Fibroblast of the conjunctiva (primary cell): Measurements from ENCODE around the gene C1QTNF6.

Experiments
- DNase-seq: peaks from one replicate; pipeline ENCODE4 v3.0.0-alpha.2; 2010; ENCODE audit warnings: low read depth

The C1QTNF6 gene

GRCh38 chr22:37162221-37163095 lies 25.6 kb downstream of the C1QTNF6 start:
- no peak for DNase-seq

GRCh38 chr22:37161443-37161842 lies 26.6 kb downstream of the C1QTNF6 start:
- no peak for DNase-seq

DNA sequence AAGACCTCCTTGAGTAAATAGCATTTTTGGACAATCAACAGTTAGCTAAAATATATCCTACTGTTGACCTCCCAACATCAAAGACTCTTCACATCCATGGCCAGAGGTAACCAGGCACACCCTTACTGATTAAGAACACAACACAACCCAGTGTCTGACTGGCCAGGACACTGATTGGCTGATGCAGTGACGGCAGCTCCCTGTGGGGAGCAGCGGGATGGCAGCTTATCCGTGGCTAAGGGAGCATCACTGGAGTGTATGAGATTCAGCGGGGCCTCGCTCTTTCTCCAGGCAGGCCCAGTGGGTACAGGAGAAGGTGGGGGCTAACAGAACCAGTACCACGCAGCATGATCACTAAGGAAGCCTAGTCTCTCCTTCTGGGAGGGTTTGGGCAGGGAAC lies 28.0 kb downstream of the C1QTNF6 start:
- no peak for DNase-seq

DNA sequence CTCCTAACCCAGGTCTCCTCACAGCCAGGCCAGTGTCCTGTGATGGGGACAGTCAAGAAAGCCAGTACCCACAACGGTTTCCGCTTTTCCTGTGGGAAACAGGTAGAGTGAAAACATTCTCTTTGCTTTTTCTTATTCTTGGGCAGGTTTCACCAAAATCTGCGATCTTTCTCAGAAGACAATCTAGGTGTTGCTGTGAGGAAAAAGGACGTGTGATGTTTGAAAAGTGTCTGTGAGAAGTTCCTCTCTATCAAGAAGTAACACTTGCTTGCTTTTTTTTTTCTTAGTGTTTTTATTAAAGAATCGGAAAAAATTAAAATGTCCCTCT lies 29.1 kb downstream of the C1QTNF6 start:
- DNase-seq, result no peak

DNA sequence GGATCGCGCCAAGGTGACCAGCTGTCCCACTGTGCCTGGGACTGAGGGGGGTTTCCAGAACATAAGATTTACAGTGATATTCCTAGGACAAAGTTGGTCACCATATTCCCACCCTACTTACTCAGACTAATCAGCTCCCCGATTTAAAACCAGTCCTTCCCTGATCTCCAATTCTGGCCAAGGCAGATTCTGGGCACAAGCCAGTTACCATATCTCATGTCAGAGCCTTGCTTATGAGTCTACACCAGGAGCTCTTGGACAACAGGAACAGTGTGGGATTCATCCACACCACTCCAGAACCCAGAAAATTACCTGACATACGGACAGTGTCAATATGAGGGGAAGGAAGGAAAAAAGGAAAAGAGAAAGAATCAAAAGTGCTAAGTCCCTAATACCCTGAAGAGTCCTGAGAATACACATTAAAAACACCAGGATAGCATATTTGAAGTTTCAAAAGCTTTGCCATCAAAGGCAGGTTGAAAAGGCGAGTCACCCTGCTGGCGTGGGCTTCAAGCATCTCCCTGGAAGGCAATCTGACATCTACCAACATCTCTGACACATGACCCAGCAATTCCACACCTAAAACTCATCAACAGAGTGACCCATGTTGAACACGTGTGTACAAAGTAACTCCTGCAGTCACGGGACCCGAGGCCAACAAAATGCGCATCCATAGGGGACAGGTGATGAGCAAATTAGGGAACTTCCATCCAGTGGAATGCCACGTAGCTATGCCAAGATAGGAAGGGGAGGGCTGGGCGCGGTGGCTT lies 30.3 kb downstream of the C1QTNF6 start:
- DNase-seq, result no peak

DNA sequence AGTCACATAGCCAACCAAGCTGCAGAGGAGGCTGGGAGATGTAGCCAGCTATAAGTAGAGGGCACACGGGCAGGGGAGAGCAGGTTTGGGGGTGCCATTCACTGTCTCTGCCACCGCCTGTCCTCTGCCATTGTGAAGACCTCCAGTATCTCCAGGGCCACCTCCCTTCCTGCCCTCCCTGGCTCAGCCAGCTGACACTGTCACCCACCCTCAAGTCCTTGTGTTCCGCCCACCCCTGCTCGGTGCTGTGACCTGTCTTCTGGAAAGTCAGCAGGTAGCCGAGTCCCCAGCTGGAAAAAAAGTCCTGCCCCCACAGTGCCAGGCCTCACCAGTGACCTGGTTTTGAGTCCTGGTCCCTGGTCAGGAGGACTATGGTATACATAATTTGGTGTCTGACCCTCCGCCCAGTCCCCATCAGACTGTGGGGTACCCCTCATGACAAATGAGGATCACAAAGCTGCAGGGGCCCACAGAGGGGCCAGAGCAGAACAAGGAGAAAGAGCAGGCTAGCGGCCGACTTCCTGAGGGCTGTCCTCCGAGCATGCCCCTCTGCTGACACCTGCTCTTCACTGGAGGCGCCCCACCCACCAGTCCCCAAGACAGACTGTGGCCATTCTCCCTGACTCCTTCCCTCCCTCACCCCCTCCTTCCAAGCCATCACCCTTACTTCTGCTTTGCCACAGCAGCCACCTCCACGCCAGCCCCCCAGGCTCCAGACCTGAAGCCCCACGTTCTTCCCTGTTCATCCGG lies 31.2 kb downstream of the C1QTNF6 start:
- no peak for DNase-seq

- DNase-seq, result no peak
Measured at GRCh38 chr22:37155971-37156370, 32.1 kb downstream of the C1QTNF6 start.

DNA sequence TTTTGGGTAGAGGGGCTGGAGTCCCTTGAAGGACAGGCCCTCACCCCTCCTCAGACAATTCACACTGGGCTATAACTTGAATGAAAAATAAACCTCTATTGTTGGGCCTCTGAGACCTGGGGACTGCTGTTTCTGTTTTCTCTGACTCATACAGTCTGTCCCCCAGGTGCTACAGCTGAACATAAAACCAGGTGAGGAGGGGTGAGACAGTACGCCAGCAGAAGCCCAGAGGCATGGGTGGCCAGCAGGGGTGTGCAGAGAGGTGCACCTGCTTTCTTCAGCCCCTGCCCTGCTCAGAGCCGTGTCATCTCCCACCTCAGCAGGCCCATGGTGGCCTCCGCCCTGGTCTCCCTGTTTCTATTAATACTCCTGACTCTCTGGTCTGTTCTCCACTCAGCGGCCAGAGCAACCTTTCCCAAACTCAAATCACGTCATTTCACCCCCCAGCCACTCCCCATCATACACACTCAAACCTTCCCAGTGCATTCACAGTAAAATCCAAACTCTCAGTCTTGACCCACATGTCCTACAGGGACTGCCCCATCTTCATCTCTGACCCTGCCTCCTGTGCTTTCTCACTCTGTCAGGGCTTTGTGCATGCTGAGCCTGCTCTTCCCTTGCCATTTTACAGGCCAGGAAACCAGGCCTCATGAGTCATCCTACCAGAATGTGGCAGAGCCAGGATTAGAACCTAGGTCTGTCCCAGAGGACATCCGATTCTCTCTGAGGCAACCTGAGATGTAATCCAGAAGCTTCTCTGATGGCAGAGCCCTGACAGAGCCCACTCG lies 32.9 kb downstream of the C1QTNF6 start:
- DNase-seq, result no peak

DNA sequence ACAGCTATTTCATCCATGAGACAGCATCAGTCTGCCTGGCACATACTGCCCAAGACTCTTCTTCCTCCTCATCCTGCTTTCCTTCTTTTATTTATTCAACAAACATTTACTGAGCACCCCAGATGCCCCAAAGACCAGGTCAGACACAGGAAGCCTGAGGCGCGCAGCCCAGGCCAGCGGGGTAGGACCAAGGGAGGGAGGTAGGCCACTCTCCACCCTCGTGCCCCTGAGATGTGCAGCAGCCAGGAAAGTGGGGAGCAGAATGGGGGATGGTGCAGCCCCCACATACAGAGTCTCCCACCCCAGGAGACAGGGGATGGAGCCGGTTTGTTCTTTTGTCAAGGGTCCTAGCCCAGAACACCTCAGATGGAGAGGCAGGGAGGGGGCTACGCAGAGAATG lies 34.1 kb downstream of the C1QTNF6 start:
- no peak for DNase-seq

GRCh38 chr22:37151401-37151800 lies 36.6 kb downstream of the C1QTNF6 start:
- no peak for DNase-seq

- DNase-seq, result no peak
Measured at GRCh38 chr22:37150701-37151100, 37.3 kb downstream of the C1QTNF6 start.

GRCh38 chr22:37148742-37149665 lies 39.0 kb downstream of the C1QTNF6 start:
- no peak for DNase-seq

DNA sequence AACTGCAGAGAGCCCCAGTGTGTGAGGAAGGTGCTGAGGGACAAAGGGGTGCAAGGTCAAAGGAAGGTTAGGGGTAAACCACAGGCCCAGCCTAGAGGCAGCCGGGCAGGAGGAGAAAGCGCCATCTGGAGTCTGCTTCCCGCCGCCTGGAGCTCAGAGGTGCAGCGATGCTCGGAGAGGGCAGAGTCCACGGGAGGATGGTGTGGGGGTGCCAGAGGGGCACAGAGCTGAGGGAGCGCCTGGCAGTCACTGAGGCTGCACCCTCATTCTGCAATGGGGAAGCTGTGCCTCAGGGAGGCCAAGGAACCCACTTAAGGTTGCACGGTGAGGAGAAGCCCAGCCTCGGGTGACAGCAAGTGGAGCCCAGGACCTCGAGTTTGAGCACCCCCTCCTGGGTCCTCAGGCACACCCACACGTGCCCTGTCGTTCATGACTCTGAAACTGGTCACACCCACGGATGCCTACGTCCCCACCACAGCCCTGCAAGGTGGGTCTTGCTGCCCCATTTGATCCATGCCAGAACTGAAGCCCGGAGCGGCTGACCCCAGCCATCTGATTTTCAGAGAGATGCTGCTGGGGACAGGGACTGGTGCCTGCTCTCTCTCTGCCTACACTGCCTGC lies 39.9 kb downstream of the C1QTNF6 start:
- DNase-seq, result no peak

- no peak for DNase-seq
Measured at GRCh38 chr22:37147186-37147990, 40.7 kb downstream of the C1QTNF6 start.

DNA sequence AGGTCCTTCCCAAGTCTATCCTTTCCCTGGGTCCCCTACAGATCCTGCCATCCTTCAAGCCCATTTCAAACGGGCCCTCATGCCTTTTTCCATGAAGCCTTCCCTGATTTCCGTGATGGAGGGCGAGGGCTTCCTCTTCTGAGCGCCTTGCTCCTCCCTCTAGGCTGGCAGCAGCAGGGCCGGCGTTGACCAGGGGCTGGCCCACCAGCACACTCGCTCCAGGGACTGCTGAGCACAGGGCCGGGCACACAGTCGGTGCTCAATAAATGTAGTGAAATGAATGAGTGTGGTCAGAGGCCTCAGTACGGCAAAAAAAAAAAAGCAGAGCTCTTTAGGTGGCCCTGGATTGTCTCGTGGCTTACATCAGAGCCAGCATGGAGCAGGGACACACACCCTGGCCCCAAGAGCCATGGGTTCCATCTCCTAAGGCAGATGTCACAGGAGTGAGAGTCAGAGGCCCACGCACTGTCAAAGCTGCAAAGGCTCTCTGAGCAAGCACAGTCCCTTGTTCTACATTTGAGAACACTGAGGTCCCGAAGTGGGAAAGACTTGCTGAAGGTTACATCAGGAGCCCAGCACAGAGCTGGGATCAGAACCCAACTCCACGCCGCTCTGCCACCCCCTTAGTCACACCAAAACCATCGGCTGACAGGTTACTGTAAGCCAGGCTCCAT lies 41.4 kb downstream of the C1QTNF6 start:
- no peak for DNase-seq

DNA sequence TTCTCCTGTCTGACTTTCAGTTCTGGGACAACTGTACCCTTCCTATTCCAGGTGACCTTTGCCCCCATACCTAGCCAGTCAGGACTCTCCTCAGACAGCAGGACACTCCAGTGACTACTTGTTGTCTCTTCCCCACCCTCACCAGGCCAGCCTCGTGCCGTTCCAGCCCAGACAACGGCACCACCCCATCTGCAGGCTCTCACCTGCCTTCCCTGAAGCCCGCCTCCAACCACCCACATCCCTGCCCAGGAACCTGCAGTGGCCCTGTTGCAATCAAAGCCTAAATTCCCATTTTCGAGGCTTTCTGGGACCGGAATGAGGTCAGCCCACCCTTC lies 42.0 kb downstream of the C1QTNF6 start:
- no peak for DNase-seq

DNA sequence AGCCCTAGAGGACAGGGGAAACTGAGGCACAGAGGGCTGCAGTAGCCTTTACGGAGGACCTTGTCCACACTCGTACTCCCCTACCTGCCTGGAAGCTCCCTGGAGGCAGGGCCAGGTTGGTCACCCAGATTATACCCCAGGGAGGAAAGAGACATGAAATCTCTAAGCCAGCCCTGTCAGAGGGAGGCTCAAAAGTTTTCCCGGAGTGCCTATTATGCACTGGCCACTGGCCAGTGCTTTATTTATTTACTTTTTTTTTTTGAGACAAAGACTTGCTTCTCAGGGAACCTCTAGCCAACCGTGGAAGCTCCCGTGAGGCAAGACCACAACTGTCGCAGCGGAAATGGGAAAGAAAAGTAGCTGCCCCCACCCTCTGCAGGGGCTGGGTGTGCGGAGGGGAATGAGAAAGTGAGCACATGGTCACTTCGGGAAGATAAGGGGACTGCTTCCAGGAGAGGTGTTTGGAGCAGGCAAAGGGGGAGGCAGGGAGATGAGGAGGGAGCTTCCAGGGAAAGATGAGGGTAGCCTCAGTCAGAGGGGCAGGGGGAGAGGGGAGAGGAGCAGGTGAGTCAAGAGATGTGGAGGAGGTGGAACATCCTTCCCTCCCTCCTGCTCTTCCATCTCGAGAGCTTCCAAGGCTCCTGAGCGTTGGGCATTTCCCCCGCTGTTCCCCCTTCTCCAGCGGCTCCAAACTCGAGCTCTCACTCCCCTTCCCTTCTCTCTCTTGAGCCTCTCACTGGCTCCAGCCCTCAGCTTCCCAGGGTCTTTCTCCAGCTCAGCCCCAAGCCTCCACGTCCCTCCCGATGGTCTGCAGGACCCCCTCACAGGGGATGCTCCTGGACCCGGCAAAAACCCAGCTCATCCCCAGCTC lies 42.6 kb downstream of the C1QTNF6 start:
- no peak for DNase-seq

- no peak for DNase-seq
Measured at GRCh38 chr22:37144180-37144554, 43.9 kb downstream of the C1QTNF6 start.
